IPS-11a (cell line): ENCODE data around the gene SLC25A13.
"Not testable (repeated sequence)": the region's sequence is repeated elsewhere in the genome, so short reads cannot be mapped to it uniquely, and the experiment has no call there.

ENCODE experiments used
- H3K4me3 ChIP-seq: one replicate; pipeline ENCODE4 v1.5.1; 2013; ENCODE audit warnings: low read depth, low read length, control low read depth

Gene SLC25A13

DNA sequence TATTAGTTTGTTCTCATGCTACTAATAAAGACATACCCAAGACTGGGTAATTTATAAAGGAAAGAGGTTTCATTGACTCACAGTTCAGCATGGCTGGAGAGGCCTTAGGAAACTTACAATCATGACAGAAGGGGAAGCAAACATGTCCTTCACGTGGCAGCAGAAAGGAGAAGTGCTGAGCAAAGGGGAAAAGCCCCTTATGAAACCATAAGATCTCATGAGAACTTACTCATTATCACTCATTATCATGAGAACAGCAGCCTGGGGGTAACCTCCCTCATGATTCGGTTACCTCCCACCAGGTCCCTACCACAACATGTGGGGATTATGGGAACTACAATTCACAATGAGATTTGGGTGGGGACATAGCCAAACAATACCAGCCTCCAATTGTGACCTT is 4.9 kb upstream of the SLC25A13 start:
- not testable (repeated sequence) for H3K4me3 ChIP-seq

DNA sequence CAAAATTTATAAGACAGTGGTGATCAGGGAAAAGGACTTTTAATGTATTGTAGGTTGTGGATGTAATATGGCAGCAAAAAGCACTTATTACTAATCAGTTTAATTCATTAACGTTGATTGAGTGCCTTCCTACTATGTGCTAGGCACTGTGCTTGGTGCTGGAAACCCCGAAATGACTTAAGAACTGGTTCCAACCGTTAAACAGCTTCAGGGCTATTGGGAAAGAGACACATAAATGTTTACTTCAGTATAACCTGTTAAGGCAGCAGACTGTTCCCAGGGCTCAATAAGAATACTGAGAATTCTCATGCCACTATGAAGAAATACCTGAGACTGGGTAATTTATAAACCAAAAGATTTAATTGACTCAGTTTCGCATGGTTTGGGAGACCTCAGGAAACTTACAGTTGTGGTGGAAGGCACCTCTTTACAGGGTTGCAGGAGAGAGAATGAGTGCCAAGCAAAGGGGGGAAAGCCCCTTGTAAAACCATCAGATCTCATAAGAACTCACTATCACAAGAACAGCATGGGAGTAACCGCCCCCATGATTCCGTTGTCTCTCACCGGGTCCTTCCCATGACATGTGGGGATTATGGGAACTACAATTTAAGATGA is 1.1 kb upstream of the SLC25A13 start:
- no peak overlapping the region for H3K4me3 ChIP-seq

DNA sequence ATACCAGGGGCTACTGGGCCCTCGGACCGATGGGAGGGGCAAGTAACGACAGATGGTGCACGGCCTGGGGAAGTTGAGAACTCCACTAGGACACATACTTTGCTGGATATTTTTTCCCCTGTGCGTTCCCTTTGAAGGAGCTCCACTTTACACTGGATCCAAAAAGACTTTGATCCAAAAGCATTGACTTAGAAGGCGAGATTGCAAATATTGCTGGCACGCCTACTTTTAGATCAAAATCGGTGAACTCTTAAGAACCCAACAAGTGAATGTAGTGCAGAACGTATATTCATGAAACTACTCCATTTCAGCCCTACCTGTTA is 436 bp upstream of the SLC25A13 start:
- peak overlapping the region; percentile 76 for H3K4me3 ChIP-seq

DNA sequence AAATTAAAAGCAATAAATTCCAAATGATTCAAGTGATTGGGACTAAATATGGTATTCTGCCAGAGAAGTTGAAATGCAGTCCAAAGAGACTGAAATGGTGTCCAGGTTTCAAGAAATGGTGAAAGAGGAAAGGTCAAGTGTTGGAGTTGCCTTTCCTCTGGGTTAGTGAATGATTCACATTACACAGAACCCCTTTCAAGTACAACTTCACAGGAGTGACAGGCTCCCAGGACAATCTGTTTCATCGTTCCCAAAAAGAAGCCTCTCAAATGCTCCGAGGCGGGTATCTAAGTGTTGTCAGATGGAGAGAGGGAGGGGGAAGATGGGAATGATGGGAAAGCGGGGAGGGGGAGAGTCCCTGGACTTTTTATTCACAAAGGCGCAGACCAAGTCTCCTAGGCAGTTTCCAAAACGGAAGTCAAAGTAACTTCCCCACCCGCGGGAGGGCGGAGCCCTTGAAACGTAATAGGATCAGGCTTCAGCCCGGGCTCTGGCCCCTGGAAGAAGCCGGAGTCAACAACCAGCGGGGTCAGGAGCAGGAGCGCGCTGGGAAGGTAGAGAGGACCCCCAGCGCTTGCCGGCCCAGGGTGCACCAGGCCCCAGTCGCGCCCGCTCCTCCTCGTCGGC is 754 bp downstream of the SLC25A13 start:
- peak overlapping the region; percentile 76 for H3K4me3 ChIP-seq

DNA sequence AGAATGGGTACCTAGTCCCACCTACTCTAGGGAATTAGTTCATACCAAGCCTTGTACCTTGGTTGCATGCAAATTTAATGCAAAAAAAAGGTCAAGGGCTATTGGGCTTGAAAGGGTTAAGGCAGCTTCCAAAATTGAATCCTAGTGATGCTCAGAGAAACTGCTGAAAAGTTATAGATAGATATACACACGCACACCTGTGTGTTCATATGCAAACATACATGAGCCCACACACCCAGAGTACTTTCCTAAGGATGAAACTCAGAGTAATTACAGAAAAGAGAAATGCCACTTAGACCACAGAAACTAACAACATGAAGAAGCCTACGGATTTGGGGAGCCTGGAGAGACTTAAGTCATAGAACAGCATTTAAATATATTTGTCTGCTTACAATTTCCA is 1.5 kb downstream of the SLC25A13 start:
- H3K4me3 ChIP-seq = no peak overlapping the region

DNA sequence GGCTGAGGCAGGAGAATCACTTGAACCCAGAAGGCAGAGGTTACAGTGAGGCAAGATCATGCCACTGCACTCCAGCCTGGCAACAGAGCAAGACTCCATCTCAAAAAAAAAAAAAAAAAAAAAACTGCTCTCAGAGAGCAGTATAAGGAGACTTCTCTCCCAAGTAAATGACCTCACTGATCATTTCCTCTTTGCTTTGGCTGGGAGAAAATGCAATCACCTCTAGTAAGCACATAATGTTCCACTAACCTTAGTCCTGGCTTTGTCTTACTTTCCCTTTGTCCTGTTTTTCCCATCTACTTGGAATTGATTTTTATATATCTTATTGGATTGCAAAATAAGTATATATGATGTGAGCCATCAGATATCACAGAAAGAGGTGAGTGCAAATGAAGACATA is 2.5 kb downstream of the SLC25A13 start:
- no peak overlapping the region for H3K4me3 ChIP-seq

DNA sequence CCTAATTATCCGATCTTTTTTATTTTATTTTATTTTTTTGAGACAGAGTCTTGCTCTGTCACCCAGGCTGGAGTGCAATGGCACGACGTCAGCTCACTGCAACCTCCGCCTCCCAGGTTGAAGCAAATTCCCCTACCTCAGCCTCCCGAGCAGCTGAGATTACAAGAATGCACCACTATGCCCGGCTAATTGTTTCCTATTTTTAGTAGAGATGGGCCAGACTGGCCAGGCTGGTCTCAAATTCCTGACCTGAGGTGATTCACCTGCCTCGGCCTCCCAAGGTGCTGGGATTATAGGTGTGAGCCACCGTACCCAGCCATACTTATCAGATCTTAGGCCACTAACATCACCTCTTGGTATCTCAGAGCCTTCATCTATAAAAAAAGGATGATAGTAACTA is 4.9 kb downstream of the SLC25A13 start:
- H3K4me3 ChIP-seq = no peak overlapping the region

DNA sequence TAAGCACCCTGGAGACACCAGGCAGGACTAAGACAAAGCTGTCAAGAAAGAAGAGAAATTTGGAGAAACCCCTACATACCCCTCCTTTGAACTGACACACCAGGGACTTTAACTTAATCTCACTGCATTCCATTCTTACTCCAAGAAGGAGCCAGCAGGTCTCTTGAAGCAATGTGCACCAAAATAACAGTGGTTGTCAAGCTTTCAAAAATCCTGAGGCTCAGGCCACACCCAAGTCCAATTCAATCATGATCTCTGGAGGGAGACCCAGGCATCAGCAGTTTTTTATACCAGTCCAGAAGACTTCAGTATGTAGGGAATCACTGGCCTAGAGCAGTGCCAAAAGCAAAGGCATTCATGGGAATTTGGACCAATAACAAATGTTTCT is 6.8 kb downstream of the SLC25A13 start:
- H3K4me3 ChIP-seq = no peak overlapping the region

DNA sequence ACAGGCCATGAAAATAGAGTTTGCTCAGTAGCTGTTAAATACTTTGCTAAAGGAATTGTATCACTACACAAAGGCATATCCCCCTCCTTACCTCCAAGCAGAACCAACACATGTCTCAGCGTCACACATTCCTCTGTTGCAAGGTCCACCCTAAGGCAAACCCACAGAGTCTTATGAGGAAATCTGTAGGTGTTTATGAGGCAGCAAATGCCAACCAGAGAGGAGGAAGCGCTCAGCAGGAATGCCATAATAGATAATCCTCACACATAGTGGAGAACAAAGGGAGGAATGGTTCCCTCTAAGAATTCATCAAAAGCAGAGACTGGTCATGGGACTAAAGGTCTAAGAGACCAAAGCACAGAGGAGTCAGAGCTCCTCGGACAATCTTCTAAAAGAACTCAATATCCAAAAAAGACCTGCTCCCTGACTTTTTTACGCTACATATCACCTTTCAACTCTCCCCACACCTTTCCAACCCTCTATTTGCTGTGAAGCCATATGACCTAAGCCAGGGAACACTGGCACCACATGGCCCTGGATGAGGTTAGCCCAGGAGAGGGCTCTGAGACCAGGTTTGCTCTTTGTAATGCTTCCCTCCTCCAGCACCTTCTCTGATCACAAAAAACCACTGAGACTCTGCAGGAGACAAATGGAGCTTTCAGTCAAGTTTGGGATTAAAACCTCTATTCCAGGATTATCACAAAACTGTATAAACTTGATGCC is 7.3 kb downstream of the SLC25A13 start:
- H3K4me3 ChIP-seq = no peak overlapping the region

DNA sequence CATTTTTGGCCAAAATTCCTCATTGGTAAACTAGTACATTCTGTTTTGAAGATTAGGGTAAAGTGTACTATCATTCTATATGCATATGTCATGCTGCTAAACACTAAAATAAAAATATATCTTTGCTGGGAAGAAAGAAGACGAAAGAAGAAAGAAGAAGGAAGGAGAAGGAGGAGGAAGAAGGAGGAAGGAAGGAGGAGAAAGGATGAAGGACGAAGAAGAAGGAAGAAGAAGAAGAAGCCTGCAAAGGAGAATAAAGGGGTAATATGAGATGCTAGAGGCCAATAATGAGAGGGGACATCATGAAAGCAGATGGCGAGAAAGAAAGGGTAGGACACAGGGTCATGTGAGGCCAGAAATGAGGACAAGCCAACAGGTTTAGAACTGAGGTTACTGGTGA is 8.0 kb downstream of the SLC25A13 start:
- no peak overlapping the region for H3K4me3 ChIP-seq

DNA sequence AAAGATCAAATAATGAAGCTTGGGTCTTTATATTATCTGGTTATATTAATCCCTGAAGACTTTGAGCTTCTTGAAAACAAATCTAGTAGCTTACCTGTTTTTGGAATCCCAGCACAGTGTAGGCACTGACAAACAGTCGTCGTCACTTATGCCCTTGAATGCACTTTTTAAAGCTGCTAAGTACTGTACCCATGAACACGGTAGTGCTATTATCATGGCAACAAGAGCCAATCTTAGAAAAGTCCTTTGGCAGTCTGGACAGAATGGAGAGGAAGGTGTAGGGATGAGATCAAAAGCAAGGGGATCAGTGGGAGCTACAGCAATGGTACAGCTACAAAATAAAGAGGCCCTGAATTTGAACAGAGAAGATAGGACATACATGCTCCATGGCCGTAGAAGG is 9.4 kb downstream of the SLC25A13 start:
- no peak overlapping the region for H3K4me3 ChIP-seq

DNA sequence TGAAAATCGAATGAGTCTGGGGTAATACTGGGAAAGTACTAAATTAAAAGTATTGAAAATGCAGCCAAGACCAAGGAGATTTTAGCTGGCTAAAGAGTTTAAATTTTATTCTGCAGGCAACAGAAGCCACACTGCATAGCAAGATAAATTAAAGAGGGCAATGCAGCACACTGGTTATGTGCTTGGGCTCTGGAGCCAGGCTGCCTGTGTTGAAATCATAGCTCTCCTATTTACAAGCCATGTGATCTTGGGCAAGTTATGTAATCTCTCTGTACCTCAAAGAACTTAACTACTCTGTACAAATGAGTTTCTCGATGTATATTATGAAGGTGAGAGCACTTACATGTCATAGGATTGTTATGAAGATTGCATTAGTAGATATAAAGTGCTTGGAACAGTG is 9.9 kb downstream of the SLC25A13 start:
- H3K4me3 ChIP-seq = no peak overlapping the region

DNA sequence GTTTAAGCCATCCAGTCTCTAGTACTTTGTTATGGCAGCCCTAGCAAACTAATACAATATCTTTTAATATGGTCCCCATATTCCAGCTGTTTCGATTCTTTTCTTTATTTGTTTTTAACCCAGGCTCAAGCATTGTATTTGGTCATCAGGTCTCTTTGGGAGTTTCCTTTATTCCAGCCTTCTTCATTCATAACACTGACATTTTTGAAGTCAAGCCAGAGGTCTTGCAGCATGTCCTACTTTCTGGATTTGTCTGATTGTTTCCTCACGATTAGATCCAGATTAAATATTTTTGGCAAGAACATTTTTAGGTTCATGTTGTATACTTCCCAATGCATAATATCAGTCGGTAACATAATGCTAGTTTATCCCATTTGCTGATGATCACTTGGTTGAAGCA is 11.8 kb downstream of the SLC25A13 start:
- H3K4me3 ChIP-seq = no peak overlapping the region

DNA sequence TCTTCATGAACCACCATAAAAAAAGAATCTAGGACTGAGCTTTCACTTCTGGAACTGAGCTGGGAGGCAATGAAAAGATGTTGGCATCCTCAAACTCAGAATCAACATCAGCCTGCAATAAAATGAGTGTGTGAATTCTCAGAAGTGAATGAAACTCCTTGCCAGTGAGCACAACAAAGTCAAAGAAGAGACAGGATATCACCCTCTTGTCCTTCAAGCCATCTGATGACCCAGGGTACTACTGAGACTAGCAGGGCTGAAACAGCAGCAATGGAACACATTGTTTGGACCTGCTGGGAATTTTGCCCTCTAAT is 13.0 kb downstream of the SLC25A13 start:
- H3K4me3 ChIP-seq = no peak overlapping the region

DNA sequence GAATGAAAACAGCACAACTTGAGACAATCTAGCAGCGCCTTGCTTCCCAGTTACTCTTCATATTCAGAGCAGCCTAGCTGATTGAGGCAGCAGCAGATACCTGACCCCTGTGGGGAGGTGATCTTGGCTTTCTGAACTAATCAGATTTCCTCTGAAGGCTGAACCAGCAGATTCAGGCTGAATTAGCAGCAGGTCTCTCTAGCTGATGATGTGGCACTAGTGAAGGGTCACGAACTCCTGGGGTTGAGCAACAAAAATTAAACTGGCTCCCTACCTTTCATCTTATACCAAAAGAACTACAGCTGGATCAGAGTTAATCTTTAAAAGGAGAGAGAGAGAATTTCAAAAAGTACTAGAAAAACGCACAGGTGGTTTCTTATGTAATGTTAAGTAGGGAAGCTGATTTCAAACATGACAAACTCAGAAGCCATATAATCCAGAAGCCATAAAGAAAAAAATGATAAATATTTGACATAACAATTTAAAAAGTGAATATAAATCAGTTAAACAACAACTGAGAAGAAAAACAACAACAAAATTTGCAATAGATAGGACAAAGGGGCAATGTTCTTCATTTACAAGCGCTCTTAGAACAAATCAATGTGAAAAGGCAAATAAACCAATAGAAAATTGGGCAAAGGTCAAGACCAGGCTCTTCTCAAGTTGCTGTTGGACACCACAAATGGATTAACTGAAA is 13.5 kb downstream of the SLC25A13 start:
- H3K4me3 ChIP-seq = no peak overlapping the region

DNA sequence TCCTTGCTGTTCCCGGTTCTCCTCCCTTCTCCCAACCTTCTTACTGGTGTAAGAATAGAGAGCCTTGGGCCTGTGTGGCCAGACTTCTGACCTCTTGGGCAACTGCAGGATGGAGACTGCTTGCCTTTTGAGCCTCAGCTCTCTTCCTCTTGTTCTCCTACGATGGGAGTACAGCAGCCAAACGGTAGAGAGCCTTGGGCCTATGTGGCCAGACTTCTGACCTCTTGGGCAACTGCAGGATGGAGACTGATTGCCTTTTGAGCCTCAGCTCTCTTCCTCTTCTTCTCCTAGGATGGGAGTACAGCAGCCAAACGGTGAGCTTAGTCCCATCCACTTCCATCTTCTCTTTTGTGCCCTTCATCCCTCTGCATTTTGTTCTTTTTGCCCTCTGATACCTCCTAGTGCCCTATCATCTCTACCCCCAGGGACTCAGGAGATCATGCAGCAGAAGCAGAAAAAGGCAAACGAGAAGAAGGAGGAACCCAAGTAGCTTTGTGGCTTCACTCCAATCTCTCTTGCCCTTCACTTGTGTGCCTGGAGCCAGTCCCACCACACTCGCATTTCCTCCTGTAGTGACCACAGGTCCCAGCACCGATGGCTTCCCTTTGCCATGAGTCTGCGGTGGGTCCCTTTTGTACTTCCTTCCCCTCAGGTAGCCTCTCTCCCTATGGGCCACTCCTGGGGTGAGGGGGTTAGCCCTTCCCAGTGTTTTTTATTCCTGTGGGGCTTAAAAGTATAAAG is 15.3 kb downstream of the SLC25A13 start:
- H3K4me3 ChIP-seq = no peak overlapping the region

DNA sequence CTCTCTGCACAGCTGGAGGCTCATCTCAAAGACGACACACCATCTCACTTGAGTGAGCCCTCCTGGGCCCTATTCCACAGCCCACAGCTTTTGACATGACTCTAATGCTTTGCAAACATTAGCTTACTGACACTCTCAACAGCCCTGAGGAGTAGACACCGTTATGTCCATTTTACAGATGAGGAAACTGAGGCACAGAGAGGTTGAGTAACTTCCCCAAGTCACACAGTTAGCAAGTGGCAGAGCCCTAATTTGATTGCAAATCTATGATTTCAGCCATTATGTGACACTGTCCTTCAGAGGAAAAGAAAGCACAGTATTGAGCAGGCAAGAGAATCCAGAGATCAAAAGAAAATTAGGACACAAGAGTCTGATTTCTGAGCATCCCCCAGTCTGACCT is 16.0 kb downstream of the SLC25A13 start:
- no peak overlapping the region for H3K4me3 ChIP-seq

DNA sequence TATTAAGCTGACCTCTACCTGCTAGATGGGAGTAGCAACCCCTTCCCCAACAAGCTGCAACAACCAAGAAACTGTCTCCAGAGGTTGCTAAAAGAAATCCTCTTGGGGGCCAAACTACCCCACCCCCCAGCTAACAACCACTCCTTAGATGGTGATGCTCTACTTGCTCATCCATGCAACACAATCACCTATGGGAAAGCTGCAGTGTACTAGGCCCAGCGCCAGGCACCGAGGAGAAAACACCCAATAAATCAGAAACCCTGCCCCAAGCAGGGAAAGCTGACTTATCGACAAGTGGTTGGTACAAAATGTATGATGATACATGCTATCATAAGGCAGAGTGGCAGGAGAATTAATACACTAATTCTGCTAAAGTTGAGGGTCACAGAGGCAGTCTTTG is 17.3 kb downstream of the SLC25A13 start:
- no peak overlapping the region for H3K4me3 ChIP-seq

DNA sequence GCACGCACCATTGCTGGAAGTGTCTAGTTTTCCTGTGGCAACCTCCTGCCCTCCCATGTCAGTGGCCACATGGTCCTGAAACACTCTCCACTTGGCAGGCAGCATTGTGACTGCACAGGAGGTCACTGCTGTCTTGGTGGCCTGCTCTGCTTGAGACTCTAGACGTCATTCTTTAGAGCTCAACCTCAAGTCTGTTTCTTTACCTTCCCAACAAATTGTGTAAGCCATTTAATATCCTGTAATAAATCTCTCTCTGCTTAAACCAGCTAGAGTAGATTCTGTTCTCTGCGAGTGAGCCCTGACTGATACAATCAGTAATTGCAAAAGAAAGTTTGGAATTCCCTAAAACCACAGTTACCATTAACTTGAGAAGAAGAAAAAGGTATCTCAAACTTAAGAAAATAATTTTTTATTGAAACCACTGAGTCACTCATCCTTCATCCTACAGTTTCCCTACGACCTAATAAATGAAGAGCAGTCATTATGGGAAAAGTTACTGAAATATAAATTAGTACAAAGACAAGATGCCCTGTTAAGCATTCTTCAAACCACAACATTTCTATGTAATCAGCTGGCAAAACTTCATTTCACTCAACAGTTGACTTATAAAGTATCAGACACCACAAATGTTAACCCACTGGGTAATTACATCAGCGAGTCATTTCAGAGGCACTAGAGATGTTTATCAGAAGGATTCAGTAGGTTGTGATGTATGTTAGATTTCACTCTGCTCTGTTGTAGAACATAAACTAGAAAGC is 18.0 kb downstream of the SLC25A13 start:
- no peak overlapping the region for H3K4me3 ChIP-seq

DNA sequence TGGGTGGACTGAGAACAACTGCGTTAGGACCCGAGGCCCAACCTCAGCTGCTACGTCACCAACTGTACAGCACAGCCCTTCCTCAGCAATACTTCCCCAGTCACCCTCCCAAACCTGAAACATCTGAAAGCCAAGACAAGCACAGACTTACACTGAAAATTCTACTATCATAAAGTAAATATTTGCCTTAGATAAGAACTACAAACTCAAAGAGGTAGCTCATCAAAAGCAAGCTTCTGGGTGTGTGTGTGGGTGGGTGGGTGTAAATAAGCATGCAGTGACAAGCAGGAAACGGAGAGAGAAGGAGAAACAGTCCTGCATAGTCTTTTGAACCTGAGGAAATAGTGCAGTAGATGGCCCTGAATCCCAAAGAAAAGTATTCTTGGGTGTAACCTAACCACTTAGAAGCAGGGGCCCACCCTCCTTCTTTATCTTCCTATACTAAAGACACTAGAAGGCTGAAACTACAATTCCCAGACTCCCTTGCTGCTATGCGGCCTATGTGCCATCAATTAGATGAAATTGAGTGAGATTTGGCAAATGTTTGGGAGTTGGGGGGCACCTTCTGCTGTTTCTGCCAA is 18.7 kb downstream of the SLC25A13 start:
- no peak overlapping the region for H3K4me3 ChIP-seq
